ENCODE measurements around the gene INO80B.

DNA sequence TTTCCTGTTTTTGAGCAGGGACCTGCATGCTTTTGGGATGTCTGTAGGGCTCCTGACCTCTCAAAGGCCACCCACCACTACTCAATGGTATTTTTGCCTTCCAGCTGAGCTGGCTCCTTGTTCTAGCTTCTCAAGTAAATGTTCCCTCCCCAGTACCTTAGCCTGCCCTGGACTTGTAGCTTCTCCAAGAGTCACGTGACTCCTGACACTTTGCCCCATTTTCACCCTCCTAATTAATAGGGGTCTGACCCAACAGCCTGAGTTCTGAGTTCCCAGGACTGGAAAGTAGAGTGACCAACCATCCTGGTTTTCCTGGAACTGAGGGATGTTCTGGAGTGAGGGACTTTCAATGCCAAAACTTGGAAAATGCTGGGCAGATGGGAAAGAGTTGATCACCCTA lies 40.6 kb downstream of the INO80B start:
- TF ChIP-seq POLR2A (IDR thresholded peaks at IDR 0.05) (no peak), POLR2AphosphoS5 (IDR thresholded peaks at IDR 0.05) (no peak), EP300 (IDR thresholded peaks at IDR 0.05) (no peak)
- TF ChIP-seq, protein P1, sequence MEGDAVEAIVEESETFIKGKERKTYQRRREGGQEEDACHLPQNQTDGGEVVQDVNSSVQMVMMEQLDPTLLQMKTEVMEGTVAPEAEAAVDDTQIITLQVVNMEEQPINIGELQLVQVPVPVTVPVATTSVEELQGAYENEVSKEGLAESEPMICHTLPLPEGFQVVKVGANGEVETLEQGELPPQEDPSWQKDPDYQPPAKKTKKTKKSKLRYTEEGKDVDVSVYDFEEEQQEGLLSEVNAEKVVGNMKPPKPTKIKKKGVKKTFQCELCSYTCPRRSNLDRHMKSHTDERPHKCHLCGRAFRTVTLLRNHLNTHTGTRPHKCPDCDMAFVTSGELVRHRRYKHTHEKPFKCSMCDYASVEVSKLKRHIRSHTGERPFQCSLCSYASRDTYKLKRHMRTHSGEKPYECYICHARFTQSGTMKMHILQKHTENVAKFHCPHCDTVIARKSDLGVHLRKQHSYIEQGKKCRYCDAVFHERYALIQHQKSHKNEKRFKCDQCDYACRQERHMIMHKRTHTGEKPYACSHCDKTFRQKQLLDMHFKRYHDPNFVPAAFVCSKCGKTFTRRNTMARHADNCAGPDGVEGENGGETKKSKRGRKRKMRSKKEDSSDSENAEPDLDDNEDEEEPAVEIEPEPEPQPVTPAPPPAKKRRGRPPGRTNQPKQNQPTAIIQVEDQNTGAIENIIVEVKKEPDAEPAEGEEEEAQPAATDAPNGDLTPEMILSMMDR (IDR thresholded peaks at IDR 0.05), result no peak
